Neural cell (in vitro differentiated cells): ENCODE results near the gene MBD5. TPM values are rescaled to one million over a fixed set of nuclear protein-coding genes. Genes with fewer than 3 reads are reported as not detected.
"Not testable (repeated sequence)": the region's sequence is repeated elsewhere in the genome, so short reads cannot be mapped to it uniquely, and the experiment has no call there.

Experiments used
- H2AFZ ChIP-seq: fragments of 200-600, 300-800 bp; sonication (generic), shearing (Covaris generic); 2 replicates; pipeline ENCODE4 v1.6.0; 2014; ENCODE audit warnings: low read depth, mild to moderate bottlenecking, antibody characterized with exemption, low read length, moderate library complexity
- H3F3A ChIP-seq: fragments of 200-600 bp; shearing (Covaris generic); 2 replicates; pipeline ENCODE4 v1.6.1; 2016; ENCODE audit warnings: mild to moderate bottlenecking, moderate library complexity, mixed read lengths, antibody characterized with exemption, low read length; ENCODE audit not compliant: insufficient read depth, poor library complexity, severe bottlenecking
- H3K27ac ChIP-seq: fragments of 200-600, 300-800 bp; sonication (generic), shearing (Covaris generic); 2 replicates; pipeline ENCODE4 v1.5.1; 2014; ENCODE audit warnings: mild to moderate bottlenecking, low read length, moderate library complexity
- H3K27me3 ChIP-seq: fragments of 300-800, 200-600 bp; sonication (generic), shearing (Covaris generic); 2 replicates; pipeline ENCODE4 v1.6.0; 2014; ENCODE audit warnings: mild to moderate bottlenecking, low read depth, low read length, moderate library complexity; ENCODE audit not compliant: insufficient read depth
- H3K36me3 ChIP-seq: fragments of 300-800, 200-600 bp; sonication (generic), shearing (Covaris generic); 2 replicates; pipeline ENCODE4 v1.5.1; 2014; ENCODE audit warnings: mild to moderate bottlenecking, antibody characterized with exemption, low read length, moderate library complexity; ENCODE audit not compliant: insufficient read depth
- H3K4me2 ChIP-seq: fragments of 300-800, 200-600 bp; sonication (generic), shearing (Covaris generic); 2 replicates; pipeline ENCODE4 v1.6.0; 2014; ENCODE audit warnings: mild to moderate bottlenecking, low read length
- H3K4me3 ChIP-seq: fragments of 300-800, 200-600 bp; sonication (generic), shearing (Covaris generic); 2 replicates; pipeline ENCODE4 v1.5.1; 2014; ENCODE audit warnings: mild to moderate bottlenecking, low read length, moderate library complexity
- H3K79me2 ChIP-seq: fragments of 200-600 bp; shearing (Covaris generic); replicated peaks from 2 replicates; pipeline ENCODE4 v1.6.0; 2014; ENCODE audit warnings: mild to moderate bottlenecking, low read length, moderate library complexity; ENCODE audit not compliant: insufficient read depth
- H3K9ac ChIP-seq: fragments of 300-800, 200-600 bp; sonication (generic), shearing (Covaris generic); 2 replicates; pipeline ENCODE4 v1.6.1; 2016; ENCODE audit warnings: mild to moderate bottlenecking, low read length, mixed read lengths
- H3K9me2 ChIP-seq: fragments of 200-600 bp; shearing (Covaris generic); 2 replicates; pipeline ENCODE4 v1.6.1; 2016; ENCODE audit warnings: mild to moderate bottlenecking, low read length, mixed read lengths; ENCODE audit not compliant: insufficient read depth
- H3K9me3 ChIP-seq: fragments of 200-600, 300-800 bp; sonication (generic), shearing (Covaris generic); 2 replicates; pipeline ENCODE4 v1.6.1; 2016; ENCODE audit warnings: mild to moderate bottlenecking, mixed run types, low read length, moderate library complexity, mixed read lengths
- H4K20me1 ChIP-seq: fragments of 200-600 bp; shearing (Covaris generic); 2 replicates; pipeline ENCODE4 v1.6.1; 2016; ENCODE audit warnings: mild to moderate bottlenecking, mixed run types; ENCODE audit not compliant: insufficient read depth
- EP300 ChIP-seq: fragments of 450-650 bp; conservative IDR thresholded peaks from 2 replicates; pipeline ENCODE4 v1.6.1; 2014; ENCODE audit warnings: antibody characterized with exemption, mild to moderate bottlenecking, moderate library complexity; ENCODE audit not compliant: poor library complexity, severe bottlenecking
- EZH2 ChIP-seq: fragments of 200-600, 300-800 bp; shearing (Covaris generic), sonication (generic); IDR thresholded peaks from 2 replicates; pipeline ENCODE4 v1.6.1; 2014; ENCODE audit warnings: antibody characterized with exemption, low read length, borderline replicate concordance, mild to moderate bottlenecking; ENCODE audit not compliant: insufficient read depth, poor library complexity, severe bottlenecking
- MXI1 ChIP-seq: fragments of 450-650 bp; conservative IDR thresholded peaks from 2 replicates; pipeline ENCODE4 v1.6.1; 2014; ENCODE audit warnings: antibody characterized with exemption, mild to moderate bottlenecking; ENCODE audit not compliant: poor library complexity, severe bottlenecking
- POLR2AphosphoS5 ChIP-seq: IDR thresholded peaks from 2 replicates; pipeline ENCODE4 v1.6.1; 2012
- RAD21 ChIP-seq: fragments of 450-650 bp; conservative IDR thresholded peaks from 2 replicates; pipeline ENCODE4 v1.6.1; 2014; ENCODE audit warnings: antibody characterized with exemption, mild to moderate bottlenecking, moderate library complexity
- SMC3 ChIP-seq: fragments of 450-650 bp; conservative IDR thresholded peaks from 2 replicates; pipeline ENCODE4 v1.6.1; 2014; ENCODE audit warnings: antibody characterized with exemption, mild to moderate bottlenecking, moderate library complexity; ENCODE audit not compliant: poor library complexity
- TAF1 ChIP-seq: IDR thresholded peaks from 2 replicates; pipeline ENCODE4 v1.6.1; 2012; ENCODE audit warnings: low read depth
- polyA plus RNA-seq: library from polyadenylated mRNA; depleted of rRNA; stranded (reverse); fragments of >200 nt; gene quantifications from 2 replicates; pipeline ENCODE4 v1.2.3, GENCODE V29; 2014
- TF ChIP-seq, protein P1 (sequence below): fragments of 450-650 bp; IDR thresholded peaks from 2 replicates; pipeline ENCODE4 v1.5.1; 2014; ENCODE audit warnings: antibody characterized with exemption, mild to moderate bottlenecking, moderate library complexity; ENCODE audit not compliant: poor library complexity, severe bottlenecking
- TF ChIP-seq, protein P2 (sequence below): IDR thresholded peaks from 2 replicates; pipeline ENCODE4 v1.6.1; 2012; ENCODE audit warnings: borderline replicate concordance

The MBD5 gene
- polyA plus RNA-seq, 1 donor from 2014 or later: 9.7 TPM

- H3K4me3 ChIP-seq: no peak overlapping the region
- no peaks in the 10 kb centered on the region for H3K9me2 ChIP-seq
- H3K36me3 ChIP-seq: no peaks in the 10 kb centered on the region
- H3K79me2 ChIP-seq: peaks cover 70% of the 10 kb centered on the region
- no peak overlapping the region for H3K9ac ChIP-seq
- no peak overlapping the region for H2AFZ ChIP-seq
- no peak overlapping the region for H3K4me2 ChIP-seq
- no peaks in the 10 kb centered on the region for H4K20me1 ChIP-seq
- no peaks in the 10 kb centered on the region for H3K9me3 ChIP-seq
- H3F3A ChIP-seq: no peaks in the 10 kb centered on the region
- TF ChIP-seq EZH2: no peak
- TF ChIP-seq MXI1: no peak
- peak; percentile 70 for TF ChIP-seq SMC3
- TF ChIP-seq RAD21: peak; percentile 73
- TF ChIP-seq, protein P1, sequence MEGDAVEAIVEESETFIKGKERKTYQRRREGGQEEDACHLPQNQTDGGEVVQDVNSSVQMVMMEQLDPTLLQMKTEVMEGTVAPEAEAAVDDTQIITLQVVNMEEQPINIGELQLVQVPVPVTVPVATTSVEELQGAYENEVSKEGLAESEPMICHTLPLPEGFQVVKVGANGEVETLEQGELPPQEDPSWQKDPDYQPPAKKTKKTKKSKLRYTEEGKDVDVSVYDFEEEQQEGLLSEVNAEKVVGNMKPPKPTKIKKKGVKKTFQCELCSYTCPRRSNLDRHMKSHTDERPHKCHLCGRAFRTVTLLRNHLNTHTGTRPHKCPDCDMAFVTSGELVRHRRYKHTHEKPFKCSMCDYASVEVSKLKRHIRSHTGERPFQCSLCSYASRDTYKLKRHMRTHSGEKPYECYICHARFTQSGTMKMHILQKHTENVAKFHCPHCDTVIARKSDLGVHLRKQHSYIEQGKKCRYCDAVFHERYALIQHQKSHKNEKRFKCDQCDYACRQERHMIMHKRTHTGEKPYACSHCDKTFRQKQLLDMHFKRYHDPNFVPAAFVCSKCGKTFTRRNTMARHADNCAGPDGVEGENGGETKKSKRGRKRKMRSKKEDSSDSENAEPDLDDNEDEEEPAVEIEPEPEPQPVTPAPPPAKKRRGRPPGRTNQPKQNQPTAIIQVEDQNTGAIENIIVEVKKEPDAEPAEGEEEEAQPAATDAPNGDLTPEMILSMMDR: peak; percentile 67
- H3K27me3 ChIP-seq: no peaks in the 10 kb centered on the region
- no peak overlapping the region for H3K27ac ChIP-seq
Observed at GRCh38 chr2:147989809-147990403, 31.0 kb upstream of the MBD5 start.

DNA sequence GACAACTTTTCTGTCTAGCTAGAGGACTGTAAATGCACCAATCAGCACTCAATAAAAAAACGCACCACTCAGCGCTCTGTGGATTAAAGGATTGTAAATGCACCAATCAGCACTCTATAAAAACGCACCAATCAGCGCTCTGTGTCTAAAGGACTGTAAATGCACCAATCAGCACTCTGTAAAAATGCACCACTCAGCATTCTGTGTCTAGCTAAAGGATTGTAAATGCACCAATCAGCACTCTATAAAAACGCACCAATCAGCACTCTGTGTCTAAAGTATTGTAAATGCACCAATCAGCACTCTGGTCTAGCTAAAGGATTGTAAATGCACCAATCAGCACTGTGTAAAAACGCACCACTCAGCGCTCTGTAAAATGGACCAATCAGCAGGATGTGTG is 25.9 kb upstream of the MBD5 start:
- H3K9me2 ChIP-seq, H3K27ac ChIP-seq, H3K4me3 ChIP-seq, H3K27me3 ChIP-seq, H3K9me3 ChIP-seq, H3K9ac ChIP-seq, H3F3A ChIP-seq, H3K4me2 ChIP-seq, H2AFZ ChIP-seq, H4K20me1 ChIP-seq, H3K36me3 ChIP-seq: not testable (repeated sequence)
- H3K79me2 ChIP-seq: peaks cover 68% of the 10 kb centered on the region

DNA sequence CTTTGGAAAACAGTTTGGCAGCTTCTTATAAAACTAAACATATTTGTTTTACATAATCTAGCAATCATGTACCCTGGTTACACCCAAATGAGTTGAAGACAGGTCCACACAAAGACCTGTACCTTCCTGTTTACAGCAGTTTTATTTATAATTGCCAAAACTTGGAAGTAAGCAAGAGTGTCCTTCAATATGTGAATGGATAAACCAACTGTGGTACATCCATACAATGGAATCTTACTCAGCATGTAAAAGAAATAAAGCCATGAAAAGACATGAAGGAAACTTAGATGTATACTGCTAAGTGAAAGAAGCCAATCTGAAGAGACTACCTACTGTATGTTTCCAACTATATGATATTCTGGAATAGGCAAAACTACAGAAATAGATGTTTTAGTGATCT is 24.1 kb upstream of the MBD5 start:
- Histone ChIP-seq H3K27ac (no peak overlapping the region), H3K27me3 (no peaks in the 10 kb centered on the region), H3K4me3 (no peak overlapping the region), H2AFZ (no peak overlapping the region), H3K79me2 (peaks cover 74% of the 10 kb centered on the region), H3K9me3 (no peaks in the 10 kb centered on the region), H4K20me1 (no peaks in the 10 kb centered on the region), H3F3A (no peaks in the 10 kb centered on the region), H3K9me2 (no peaks in the 10 kb centered on the region), H3K36me3 (no peaks in the 10 kb centered on the region), H3K4me2 (no peak overlapping the region), H3K9ac (no peak overlapping the region)
- TF ChIP-seq TAF1: no peak
- no peak for TF ChIP-seq POLR2AphosphoS5
- TF ChIP-seq, protein P1: no peak
- no peak for TF ChIP-seq SMC3
- no peak for TF ChIP-seq MXI1
- TF ChIP-seq RAD21: no peak
- TF ChIP-seq EZH2: no peak
- TF ChIP-seq, protein P2, sequence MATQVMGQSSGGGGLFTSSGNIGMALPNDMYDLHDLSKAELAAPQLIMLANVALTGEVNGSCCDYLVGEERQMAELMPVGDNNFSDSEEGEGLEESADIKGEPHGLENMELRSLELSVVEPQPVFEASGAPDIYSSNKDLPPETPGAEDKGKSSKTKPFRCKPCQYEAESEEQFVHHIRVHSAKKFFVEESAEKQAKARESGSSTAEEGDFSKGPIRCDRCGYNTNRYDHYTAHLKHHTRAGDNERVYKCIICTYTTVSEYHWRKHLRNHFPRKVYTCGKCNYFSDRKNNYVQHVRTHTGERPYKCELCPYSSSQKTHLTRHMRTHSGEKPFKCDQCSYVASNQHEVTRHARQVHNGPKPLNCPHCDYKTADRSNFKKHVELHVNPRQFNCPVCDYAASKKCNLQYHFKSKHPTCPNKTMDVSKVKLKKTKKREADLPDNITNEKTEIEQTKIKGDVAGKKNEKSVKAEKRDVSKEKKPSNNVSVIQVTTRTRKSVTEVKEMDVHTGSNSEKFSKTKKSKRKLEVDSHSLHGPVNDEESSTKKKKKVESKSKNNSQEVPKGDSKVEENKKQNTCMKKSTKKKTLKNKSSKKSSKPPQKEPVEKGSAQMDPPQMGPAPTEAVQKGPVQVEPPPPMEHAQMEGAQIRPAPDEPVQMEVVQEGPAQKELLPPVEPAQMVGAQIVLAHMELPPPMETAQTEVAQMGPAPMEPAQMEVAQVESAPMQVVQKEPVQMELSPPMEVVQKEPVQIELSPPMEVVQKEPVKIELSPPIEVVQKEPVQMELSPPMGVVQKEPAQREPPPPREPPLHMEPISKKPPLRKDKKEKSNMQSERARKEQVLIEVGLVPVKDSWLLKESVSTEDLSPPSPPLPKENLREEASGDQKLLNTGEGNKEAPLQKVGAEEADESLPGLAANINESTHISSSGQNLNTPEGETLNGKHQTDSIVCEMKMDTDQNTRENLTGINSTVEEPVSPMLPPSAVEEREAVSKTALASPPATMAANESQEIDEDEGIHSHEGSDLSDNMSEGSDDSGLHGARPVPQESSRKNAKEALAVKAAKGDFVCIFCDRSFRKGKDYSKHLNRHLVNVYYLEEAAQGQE: no peak
- no peak for TF ChIP-seq EP300
